ENCODE data around the gene SPSB4.

The SPSB4 gene

DNA sequence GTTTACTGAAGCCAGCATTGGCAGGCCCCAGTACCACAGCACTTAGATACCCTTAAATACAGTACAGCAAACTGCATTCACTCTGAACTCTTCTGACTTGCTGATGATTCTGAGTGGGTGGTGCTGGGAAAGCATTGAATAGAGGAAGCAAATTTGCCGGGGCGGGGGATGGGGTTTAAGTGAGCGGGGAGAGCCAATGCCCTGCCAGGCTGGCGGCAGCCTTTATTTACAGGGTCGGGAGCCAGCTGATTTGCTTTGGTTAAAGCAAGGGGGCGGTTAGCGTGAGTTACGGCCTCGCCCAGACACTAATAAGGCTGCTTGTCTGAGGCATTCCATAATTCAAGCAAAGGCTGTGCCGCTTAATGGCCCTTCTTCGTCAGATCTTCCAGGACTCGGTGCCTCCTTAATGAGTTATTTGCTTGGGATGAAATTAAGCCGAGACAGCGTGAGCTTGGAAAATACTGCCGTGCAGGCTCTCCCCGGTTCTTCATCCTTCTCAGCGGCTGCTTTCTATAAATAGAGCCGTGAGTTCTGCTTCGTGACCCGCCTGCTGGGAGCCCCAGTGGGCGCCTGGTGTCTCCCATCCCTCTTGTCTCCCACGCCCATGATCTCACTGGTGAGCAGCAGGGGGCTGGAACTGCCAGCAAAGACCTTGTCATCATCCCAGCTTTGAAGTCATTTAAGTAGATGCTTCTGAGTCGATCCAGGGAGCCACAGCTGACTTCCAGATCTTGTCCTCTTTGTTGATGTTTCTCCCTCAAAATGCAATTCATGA lies 25.8 kb downstream of the SPSB4 start:
- DNase-seq, result peak; percentile 88

GRCh38 chr3:141077631-141078030 lies 26.5 kb downstream of the SPSB4 start:
- DNase-seq, result no peak

GRCh38 chr3:141078200-141078599 lies 27.1 kb downstream of the SPSB4 start:
- DNase-seq, result no peak

DNA sequence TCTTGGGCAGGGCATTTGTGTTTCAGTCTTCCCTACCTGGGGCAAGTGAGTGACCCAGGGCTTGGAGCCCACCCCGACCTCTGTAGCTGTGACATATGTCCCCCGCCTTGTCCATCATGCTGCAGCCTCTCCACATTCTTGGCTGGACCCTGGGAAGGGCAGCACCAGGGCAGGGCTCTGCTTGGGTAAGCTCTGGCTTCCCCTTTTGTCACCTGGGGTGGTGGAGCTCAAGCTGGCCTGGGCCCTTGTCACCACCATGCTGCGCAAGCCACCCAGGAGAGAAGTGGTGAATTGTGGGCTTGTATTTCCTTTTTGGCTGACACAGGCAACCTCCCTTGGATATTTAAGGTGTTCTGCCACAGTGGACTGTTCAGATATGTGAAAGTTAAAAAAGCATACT lies 29.3 kb downstream of the SPSB4 start:
- no peak for DNase-seq

DNA sequence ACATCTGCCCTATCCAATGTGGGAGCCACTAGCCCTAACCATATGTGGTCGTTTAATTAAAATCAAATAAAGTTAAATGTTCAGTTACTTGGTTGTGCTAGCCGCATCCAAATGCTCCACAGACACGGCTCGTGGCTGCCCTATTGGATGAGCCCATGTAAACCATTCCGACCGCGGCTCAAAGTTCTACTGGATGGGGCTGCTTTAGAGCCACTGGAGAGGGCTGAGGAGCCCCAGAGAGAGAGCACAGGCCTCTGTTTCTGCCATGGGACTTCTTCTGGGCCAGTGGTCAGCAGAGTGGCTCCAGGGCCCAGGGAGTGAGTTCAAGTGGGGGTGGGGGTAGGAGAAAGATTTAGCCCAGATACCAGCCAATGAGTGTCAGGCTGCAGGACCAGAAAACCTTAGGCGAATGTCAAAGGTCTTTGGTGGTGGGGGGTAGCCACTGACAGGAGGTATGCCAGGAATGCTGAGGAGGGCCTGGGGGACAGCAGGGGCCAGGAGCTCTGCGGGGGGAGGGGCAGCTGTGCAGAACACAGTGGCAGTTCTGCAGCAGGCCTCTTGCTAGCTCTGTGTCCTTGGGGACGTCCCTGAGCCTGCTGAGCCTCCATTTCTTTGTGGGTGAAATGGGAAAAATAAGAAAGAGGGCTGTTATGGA lies 30.1 kb downstream of the SPSB4 start:
- DNase-seq, result no peak

DNA sequence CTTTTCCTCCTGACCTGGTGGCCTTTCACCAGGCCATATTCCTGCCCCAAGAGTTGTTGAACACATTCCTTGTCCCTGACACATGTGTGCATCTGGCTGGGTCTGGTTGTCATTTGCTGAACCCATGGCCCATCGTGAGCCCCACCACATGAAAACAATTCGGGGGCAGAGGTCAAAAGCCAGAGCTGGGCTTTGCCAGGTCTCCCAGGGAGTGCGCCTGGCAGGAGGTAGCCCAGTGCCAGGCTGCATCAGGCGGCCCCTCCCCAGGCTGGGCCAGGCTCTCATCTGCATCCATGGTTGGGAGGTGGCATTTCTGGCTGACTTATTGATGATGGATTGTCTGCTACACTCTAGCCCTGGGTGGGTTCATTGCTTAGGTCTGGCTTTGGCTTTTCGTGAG lies 30.9 kb downstream of the SPSB4 start:
- no peak for DNase-seq

DNA sequence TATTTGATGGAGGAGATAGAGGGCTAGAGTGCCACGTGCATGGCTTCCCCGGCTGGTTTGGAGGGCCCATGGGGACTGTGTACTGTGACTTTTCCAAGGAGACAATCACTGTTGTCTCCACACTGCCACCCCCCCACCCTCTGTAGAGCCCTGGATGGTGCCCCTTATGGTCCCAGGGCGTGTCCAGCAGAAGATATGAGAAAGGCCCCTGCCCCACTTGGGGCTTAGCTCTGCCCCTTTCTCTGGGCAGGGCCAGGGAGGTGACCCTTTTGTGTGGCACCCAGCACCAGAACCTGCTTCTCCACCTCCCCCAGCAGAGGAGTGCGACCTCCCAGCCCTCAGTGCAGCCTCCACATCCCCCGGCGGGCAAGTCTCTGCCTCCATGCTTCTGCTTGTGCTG lies 32.1 kb downstream of the SPSB4 start:
- DNase-seq, result no peak

- no peak for DNase-seq
These were observed 32.9 kb downstream of the SPSB4 start for GRCh38 chr3:141083836-141084649.

DNA sequence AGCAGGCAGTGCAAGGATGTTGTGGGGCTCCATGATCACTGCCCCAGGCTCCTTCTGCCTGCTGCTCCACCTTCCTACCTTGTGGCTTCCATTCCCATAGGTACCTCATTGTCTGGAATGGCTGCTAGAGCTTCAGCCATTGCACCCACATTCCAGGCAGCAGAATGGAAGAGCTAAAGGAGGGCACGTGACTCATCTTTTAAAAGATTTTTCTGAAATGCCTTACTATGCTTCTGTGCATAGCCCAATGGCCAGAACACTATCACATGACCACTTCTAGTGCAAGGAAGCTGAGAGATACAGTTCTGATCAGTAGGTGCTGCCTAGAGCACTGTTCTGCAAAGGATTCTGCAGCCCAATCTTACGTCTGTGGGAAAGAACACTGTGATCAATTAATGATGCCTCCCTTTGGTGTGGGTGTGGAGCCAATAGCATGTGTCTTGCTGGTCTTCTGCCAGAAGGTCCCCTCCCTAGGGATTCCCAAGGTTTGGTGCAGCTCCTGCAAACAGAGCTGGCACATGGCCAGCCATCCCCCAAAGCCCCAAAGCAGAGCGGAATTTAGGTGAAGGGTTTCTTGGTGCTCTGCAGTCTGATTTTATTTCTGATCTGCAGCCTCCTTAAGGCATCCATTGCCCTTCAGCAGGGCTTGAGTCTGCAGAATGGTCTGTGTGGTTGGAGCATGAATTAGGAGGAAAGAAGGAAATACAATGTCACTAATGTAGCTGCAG lies 34.4 kb downstream of the SPSB4 start:
- no peak for DNase-seq

GRCh38 chr3:141086188-141086587 lies 35.0 kb downstream of the SPSB4 start:
- DNase-seq, result no peak

DNA sequence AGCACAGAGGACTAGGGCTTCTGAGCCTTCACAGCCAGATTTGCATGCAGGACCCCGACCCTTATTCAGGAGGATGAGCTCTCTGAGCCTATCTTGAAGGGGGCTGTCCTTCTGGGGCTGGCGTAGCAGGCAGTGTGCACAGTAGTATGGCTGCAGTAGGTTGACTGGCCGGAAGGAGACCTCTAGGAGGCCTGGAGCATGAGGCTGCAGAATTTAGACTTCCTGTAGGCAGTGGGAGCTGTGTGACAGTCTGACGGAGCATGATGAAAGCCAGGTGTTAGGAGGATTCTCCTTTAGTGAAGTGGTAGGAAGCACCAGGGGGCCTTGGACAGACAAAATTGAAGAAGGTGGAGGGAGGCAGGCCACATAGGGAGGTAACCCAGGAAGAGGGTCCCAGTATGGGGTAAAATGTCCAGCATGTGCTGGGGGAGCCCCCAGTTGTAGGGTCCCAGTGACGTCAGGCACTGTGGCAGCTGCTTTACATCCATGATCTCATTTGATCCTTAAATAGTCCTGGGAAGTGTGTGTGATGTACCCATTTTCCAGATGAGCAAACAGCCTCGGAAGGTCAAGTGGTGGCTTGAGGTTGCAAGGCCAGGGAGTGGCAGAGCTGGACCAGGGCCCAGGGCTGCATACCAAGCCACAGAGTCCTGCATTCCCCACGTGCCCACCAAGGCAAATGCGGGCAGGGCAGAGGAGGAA lies 36.1 kb downstream of the SPSB4 start:
- no peak for DNase-seq

DNA sequence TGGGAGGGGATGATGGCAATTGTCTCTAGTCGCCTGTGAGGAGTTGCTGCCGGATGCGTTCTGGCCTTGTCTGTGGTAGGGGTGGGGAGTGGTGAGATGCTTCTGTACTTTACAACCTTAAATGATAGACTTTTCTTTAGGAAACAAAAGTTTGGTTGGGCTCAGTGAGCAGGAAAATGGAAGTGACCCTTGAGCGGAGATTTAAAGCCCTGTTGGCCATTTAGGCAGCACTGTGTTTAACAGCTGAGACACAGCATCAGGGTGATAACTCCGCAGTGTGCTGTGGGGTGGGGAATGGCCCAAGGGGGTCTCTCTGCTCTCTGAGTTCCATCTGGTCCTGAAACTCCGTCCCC lies 36.6 kb downstream of the SPSB4 start:
- DNase-seq, result no peak

DNA sequence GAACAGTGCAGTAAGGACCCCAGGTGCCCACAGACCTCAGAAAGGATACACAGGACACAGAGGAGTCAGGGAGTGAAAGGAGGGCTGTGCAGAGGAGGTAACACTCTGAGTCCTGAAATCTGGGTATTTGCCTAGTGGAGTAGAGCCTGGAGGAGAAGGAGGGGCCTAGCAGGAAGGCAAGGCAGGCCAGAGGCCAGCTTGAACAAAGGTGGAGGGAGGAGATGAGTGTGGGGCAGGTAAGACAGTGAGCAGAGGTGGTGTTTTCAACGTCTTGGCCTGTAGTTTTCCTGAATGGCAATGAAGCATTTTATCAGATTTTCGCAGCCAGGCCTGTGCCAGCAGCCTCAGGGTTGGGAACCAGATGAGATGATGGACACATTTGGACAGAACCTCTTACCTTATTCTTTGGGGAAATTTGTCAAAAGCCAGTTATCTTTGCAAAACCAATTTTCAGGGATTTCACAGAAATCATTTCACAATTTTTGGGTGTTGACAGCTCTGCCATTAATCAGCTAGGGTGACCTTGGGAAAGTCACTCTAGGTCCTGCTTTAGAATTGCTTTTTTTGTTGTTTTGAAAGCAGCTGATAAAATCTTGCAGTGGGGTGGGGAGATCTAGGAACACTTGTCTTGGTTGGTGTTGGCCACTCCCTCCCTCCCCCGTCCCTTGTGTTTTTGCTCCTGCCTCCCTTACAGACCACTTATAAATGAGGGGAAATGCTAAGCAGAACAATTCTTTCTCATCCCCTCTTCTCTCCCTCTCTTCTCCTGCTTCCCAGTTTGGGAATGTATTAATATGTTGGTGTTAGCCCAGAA lies 38.4 kb downstream of the SPSB4 start:
- no peak for DNase-seq

- peak; percentile 51 for DNase-seq
These were observed 40.3 kb downstream of the SPSB4 start for GRCh38 chr3:141091426-141091825.

- no peak for DNase-seq
These were observed 41.5 kb downstream of the SPSB4 start for GRCh38 chr3:141092663-141093062.

- DNase-seq, result no peak
These were observed 42.2 kb downstream of the SPSB4 start for GRCh38 chr3:141093397-141093796.

GRCh38 chr3:141093971-141094684 lies 43.0 kb downstream of the SPSB4 start:
- DNase-seq, result peak; percentile 70

DNA sequence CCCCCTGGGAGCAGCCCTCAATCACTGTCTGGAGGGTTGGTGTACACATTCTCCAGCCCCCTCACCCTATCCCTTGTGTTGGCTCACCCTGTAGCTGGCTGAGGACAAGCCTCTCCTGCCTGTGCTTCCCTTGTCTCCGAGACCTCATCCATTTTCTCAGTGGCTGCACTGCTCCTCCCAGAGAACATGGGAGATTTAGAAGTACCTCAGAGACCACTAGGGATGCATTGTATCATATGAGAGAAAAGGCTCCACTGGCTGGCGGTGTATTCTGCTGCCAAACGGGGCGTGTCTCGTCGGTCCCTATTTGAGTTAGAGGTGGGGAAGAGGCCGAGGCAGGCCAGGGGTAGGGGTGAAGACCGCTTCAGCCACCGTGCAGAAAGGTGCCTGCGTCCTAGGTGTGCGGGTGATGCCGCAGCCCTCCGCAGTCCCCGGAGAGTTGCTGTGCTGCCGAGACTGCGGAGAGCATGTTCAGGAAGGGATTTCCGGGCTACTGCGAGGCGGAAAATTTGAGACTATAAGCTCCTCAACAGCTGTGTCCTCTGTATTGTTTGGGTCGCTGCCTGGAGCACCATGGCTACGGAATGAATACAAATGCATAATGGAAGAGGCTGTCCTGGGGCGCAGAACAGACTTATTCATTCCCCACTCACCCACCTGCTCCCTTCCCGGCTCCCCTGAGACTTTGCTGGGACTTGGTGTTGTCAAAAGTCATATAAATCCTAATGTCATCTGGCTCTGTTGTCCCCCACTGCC lies 43.8 kb downstream of the SPSB4 start:
- DNase-seq, result peak; percentile 66

DNA sequence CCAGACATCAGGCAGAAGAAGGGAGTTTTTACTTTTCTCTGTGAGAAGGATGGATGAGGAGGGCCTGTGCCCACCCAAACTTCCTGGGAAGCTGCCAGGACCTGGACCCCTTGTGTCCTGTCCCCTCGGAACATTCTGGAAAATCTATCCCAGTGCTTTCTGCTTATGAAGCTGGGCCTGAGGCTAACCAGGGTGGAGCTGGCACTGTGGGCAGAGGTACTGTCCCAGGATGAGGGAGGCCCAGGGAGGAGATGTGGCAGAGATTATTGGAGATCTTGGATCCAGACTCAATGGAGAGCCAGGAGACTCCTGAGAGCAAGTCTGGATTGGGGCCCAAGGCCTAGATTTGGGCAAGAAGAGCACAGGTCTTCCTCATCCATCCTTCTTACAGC lies 44.4 kb downstream of the SPSB4 start:
- no peak for DNase-seq

DNA sequence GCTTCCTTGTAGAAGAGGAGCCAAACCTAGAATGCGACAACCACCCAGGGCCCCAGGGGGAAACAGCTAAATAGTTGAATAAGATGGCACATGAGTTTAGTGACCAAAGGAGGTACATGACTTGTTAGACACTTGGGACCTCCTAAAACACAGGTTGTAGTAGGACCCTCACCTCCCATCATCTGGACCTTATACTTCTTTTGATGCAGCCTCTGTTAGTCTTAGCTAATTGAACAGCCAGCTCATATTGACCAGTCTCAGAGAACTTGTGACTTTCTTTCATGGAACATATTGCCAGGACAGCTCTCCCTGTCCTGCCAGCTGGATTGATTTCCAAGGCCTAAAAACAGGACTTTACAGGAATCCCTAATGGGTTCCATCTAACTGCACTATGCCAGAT lies 45.0 kb downstream of the SPSB4 start:
- no peak for DNase-seq

All from NCI-H1105 treated with DMSO at 0.1 percent for 48 hours (cell line).